Right renal pelvis (tissue), 4 donors: Measurements from ENCODE around the gene CDK5RAP1. TPM values are rescaled to one million over a fixed set of nuclear protein-coding genes. Genes with fewer than 3 reads are reported as not detected.

Experiments
- DNase-seq, 4 donors: peaks; one replicate each; pipeline ENCODE4 v3.0.0-alpha.2; 2013; ENCODE audit warnings: low read depth in 4 of 4, low spot score in 3 of 4, missing footprints in 1 of 4
- polyA plus RNA-seq, 4 donors: library from polyadenylated mRNA; unstranded; fragments of 120-200 nt; gene quantifications; one replicate each; pipeline ENCODE4 v1.2.1, GENCODE V29; 2013; ENCODE audit not compliant: insufficient read length in 4 of 4

The CDK5RAP1 gene
- polyA plus RNA-seq, 4 donors = 26.1 to 31.7 (median 29.1) TPM

- no peak for DNase-seq
Measured at GRCh38 chr20:33387177-33387576, 14.1 kb downstream of the CDK5RAP1 start.

- no peak for DNase-seq
Measured at GRCh38 chr20:33386673-33387072, 14.6 kb downstream of the CDK5RAP1 start.

GRCh38 chr20:33377366-33377765, 24.0 kb downstream of the CDK5RAP1 start:
- no peak for DNase-seq

GRCh38 chr20:33373735-33374605, 27.3 kb downstream of the CDK5RAP1 start:
- no peak for DNase-seq

- DNase-seq = no peak
Measured at GRCh38 chr20:33372993-33373441, 28.3 kb downstream of the CDK5RAP1 start.

- DNase-seq = no peak
Measured at GRCh38 chr20:33370291-33370690, 31.0 kb downstream of the CDK5RAP1 start.

GRCh38 chr20:33362898-33363297, 38.4 kb downstream of the CDK5RAP1 start:
- no peak for DNase-seq

GRCh38 chr20:33359399-33360261, 41.7 kb downstream of the CDK5RAP1 start:
- no peak for DNase-seq

- no peak for DNase-seq
Measured at GRCh38 chr20:33353013-33353402, 48.3 kb downstream of the CDK5RAP1 start.

- DNase-seq = no peak
Measured at GRCh38 chr20:33352258-33353012, 48.9 kb downstream of the CDK5RAP1 start.

GRCh38 chr20:33351696-33352095, 49.6 kb downstream of the CDK5RAP1 start:
- DNase-seq = no peak

- no peak for DNase-seq
Measured at GRCh38 chr20:33349493-33349892, 51.8 kb downstream of the CDK5RAP1 start.

- DNase-seq = no peak
Measured at GRCh38 chr20:33348136-33348937, 53.0 kb downstream of the CDK5RAP1 start.

- DNase-seq = no peak
Measured at GRCh38 chr20:33345342-33345741, 56.0 kb downstream of the CDK5RAP1 start.

- no peak for DNase-seq
Measured at GRCh38 chr20:33343521-33343920, 57.8 kb downstream of the CDK5RAP1 start.

GRCh38 chr20:33339515-33340058, 61.7 kb downstream of the CDK5RAP1 start:
- DNase-seq = no peak

GRCh38 chr20:33338467-33339258, 62.7 kb downstream of the CDK5RAP1 start:
- no peak for DNase-seq

- DNase-seq = no peak
Measured at GRCh38 chr20:33337531-33338165, 63.7 kb downstream of the CDK5RAP1 start.
